Endothelial cell of umbilical vein (primary cell): ENCODE results near the gene HDAC4. TPM values are rescaled to one million over a fixed set of nuclear protein-coding genes. Genes with fewer than 3 reads are reported as not detected.

Source experiments
- BruUV-seq: library from RNA; stranded (reverse); fragments of 400-500 nt; replicated peaks from 2 replicates; lab custom pipeline; 2021; lab: Mats Ljungman, UMichigan
- CTCF ChIA-PET: fragments of 300-600, 350-600 bp; sonication (Branson Sonifier 250); formaldehyde crosslinking; loops from one replicate; lab custom pipeline; 2021; ENCODE audit warnings: antibody characterized with exemption, inconsistent platforms; lab: Charles Lee
- POLR2A ChIA-PET: fragments of 300-600, 350-600 bp; sonication (Branson Sonifier 250); formaldehyde crosslinking; loops from one replicate; lab custom pipeline; 2021; ENCODE audit warnings: antibody characterized with exemption, inconsistent platforms; lab: Charles Lee
- DNase-seq: peaks from one replicate; pipeline ENCODE4 v3.0.0-alpha.2; 2011; ENCODE audit warnings: low read depth, low spot score
- FAIRE-seq: peaks from 2 replicates; lab custom pipeline; 2011; peaks lifted over from hg19 to GRCh38; lab: Jason Lieb, UNC
- H2AFZ ChIP-seq: 2 replicates; pipeline ENCODE4 v1.6.0; 2012; ENCODE audit warnings: low read depth, low read length, control low read depth, inconsistent platforms
- H3K27ac ChIP-seq: 2 replicates; pipeline ENCODE4 v1.5.1; 2011; ENCODE audit warnings: low read depth, mild to moderate bottlenecking, control low read depth, low read length, moderate library complexity; ENCODE audit not compliant: insufficient read depth
- H3K27me3 ChIP-seq, 2 experiments: 2 replicates each; pipeline versions ENCODE4 v1.6.0 to v1.6.1; 2011; ENCODE audit warnings: low read length in 2 of 2, mixed read lengths in 1 of 2; ENCODE audit not compliant: control insufficient read depth in 2 of 2, insufficient read depth in 2 of 2
- H3K36me3 ChIP-seq, 2 experiments: 2 replicates in 1 of 2; 3 replicates in 1 of 2; pipeline ENCODE4 v1.5.1; 2011; ENCODE audit warnings: low read length in 2 of 2, mild to moderate bottlenecking in 1 of 2, moderate library complexity in 1 of 2; ENCODE audit not compliant: control insufficient read depth in 2 of 2, insufficient read depth in 2 of 2; ENCODE audit errors: extremely low read depth in 1 of 2
- H3K4me1 ChIP-seq: 3 replicates; pipeline ENCODE4 v1.5.1; 2011; ENCODE audit warnings: mild to moderate bottlenecking, low read length; ENCODE audit not compliant: control insufficient read depth, insufficient read depth; ENCODE audit errors: extremely low read depth
- H3K4me2 ChIP-seq: 2 replicates; pipeline ENCODE4 v1.6.1; 2011; ENCODE audit warnings: low read length, control low read depth, mixed read lengths; ENCODE audit not compliant: insufficient read depth
- H3K4me3 ChIP-seq, 3 experiments: fragments of 200-600 bp in 1 of 3; sonication (generic), shearing (Covaris generic) in 1 of 3; replicated peaks in 1 of 3; 2 replicates each; pipeline ENCODE4 v1.5.1; 2011 to 2016; ENCODE audit warnings: control low read depth in 3 of 3, low read length in 3 of 3, mild to moderate bottlenecking in 2 of 3, inconsistent platforms in 1 of 3, low read depth in 1 of 3, moderate library complexity in 1 of 3; ENCODE audit not compliant: insufficient read depth in 1 of 3
- H3K79me2 ChIP-seq: 2 replicates; pipeline ENCODE4 v1.6.0; 2012; ENCODE audit warnings: low read length, inconsistent platforms; ENCODE audit not compliant: control insufficient read depth, insufficient read depth
- H3K9ac ChIP-seq: replicated peaks from 2 replicates; pipeline ENCODE3; 2011; ENCODE audit warnings: low read length, control low read depth; ENCODE audit not compliant: insufficient read depth; ENCODE audit errors: extremely low read depth
- H3K9me1 ChIP-seq: replicated peaks from 3 replicates; pipeline ENCODE4 v1.6.0; 2011; ENCODE audit warnings: mild to moderate bottlenecking, low read length; ENCODE audit not compliant: control insufficient read depth, insufficient read depth; ENCODE audit errors: extremely low read depth
- H3K9me3 ChIP-seq: replicated peaks from 2 replicates; pipeline ENCODE4 v1.5.1; 2012; ENCODE audit warnings: low read length, inconsistent platforms; ENCODE audit not compliant: control insufficient read depth, insufficient read depth
- H4K20me1 ChIP-seq: replicated peaks from 2 replicates; pipeline ENCODE3; 2011; ENCODE audit warnings: mild to moderate bottlenecking, low read length; ENCODE audit not compliant: control insufficient read depth, insufficient read depth; ENCODE audit errors: extremely low read depth
- CTCF ChIP-seq, 2 donors: IDR thresholded peaks; 1 replicate in 1 of 2; 2 replicates in 1 of 2; pipeline ENCODE4 v1.5.1; 2011; ENCODE audit warnings: low read length in 2 of 2, mild to moderate bottlenecking in 2 of 2, moderate library complexity in 2 of 2, control low read depth in 1 of 2, inconsistent platforms in 1 of 2, low read depth in 1 of 2; ENCODE audit not compliant: insufficient read depth in 1 of 2; ENCODE audit errors: extremely low read depth in 1 of 2
- EZH2 ChIP-seq: IDR thresholded peaks from 2 replicates; pipeline ENCODE4 v1.6.1; 2012; ENCODE audit warnings: borderline replicate concordance, low read depth, mild to moderate bottlenecking, moderate library complexity, low read length, inconsistent platforms; ENCODE audit not compliant: severe bottlenecking
- FOS ChIP-seq: IDR thresholded peaks from 2 replicates; pipeline ENCODE4 v1.6.1; 2011; ENCODE audit warnings: mild to moderate bottlenecking, low read length, moderate library complexity, borderline replicate concordance; ENCODE audit not compliant: insufficient read depth
- GATA2 ChIP-seq: IDR thresholded peaks from 2 replicates; pipeline ENCODE4 v1.7.0; 2011; ENCODE audit warnings: low read depth, mild to moderate bottlenecking, moderate library complexity, mixed read lengths, low read length; ENCODE audit not compliant: insufficient read length, insufficient read depth
- JUN ChIP-seq: IDR thresholded peaks from 2 replicates; pipeline ENCODE4 v1.6.1; 2011; ENCODE audit warnings: borderline replicate concordance, low read depth; ENCODE audit not compliant: insufficient read length, insufficient read depth
- MAX ChIP-seq: IDR thresholded peaks from 2 replicates; pipeline ENCODE4 v1.6.1; 2011; ENCODE audit not compliant: insufficient read depth, insufficient read length
- MYC ChIP-seq: IDR thresholded peaks from one replicate; pipeline ENCODE4 v1.6.1; 2011; ENCODE audit warnings: mild to moderate bottlenecking, low read depth, low read length
- POLR2A ChIP-seq: IDR thresholded peaks from 2 replicates; pipeline ENCODE4 v1.6.1; 2012; ENCODE audit warnings: low read depth, mild to moderate bottlenecking, control low read depth, low read length
- POLR2AphosphoS5 ChIP-seq: IDR thresholded peaks from 2 replicates; pipeline ENCODE4 v1.6.1; 2012; ENCODE audit warnings: low read depth, mild to moderate bottlenecking, control low read depth, low read length, moderate library complexity; ENCODE audit not compliant: insufficient read depth
- dilution Hi-C: fragments of 300-500 bp; cut with MboI; formaldehyde crosslinking; loops from one replicate; pipeline ENCODE4 v1.15.0; 2019; ENCODE audit warnings: low sequenced_read_pairs; ENCODE audit not compliant: extremely low pct_ligation_motif_present
- intact Hi-C: fragments of 100-400 bp; cut with micrococcal nuclease; formaldehyde crosslinking; loops from one replicate; pipeline ENCODE4 v1.10.0; 2022
- polyA plus RNA-seq, 4 experiments: library from polyadenylated mRNA; depleted of rRNA in 3 of 4; stranded (reverse) in 3 of 4; unstranded in 1 of 4; fragments of >200 nt; gene quantifications; 2 replicates each; pipeline versions ENCODE4 v1.2.1 to v1.2.3, GENCODE V29; 2011 to 2012; ENCODE audit warnings: missing spikeins in 1 of 4
- total RNA-seq: library from RNA; stranded (reverse); gene quantifications from 2 replicates; pipeline ENCODE4 v1.2.3, GENCODE V29; 2021

HDAC4 gene
- total and polyA plus RNA-seq, 2 donors (not counting 3 experiments of a cell fraction or from before 2014, with no cell fraction given), result 13.4 to 33.0 TPM

GRCh38 chr2:239014458-239015217, 386.2 kb downstream of the HDAC4 start:
- intact Hi-C loops, result no loop called here
- CTCF ChIA-PET, result no interaction called here

More at GRCh38 chr2:239014458-239015217, 386.2 kb downstream of the HDAC4 start:
- Histone ChIP-seq H3K79me2 (no peaks in the 10 kb centered on the region), H3K4me2 (no peak overlapping the region), H2AFZ (no peak overlapping the region), H4K20me1 (no peaks in the 10 kb centered on the region), H3K4me3 (no peak overlapping the region), H3K27ac (no peak overlapping the region), H3K4me1 (no peaks in the 10 kb centered on the region), H3K9me3 (no peaks in the 10 kb centered on the region), H3K9ac (no peak overlapping the region), H3K36me3 (no peaks in the 10 kb centered on the region), H3K9me1 (no peaks in the 10 kb centered on the region), H3K27me3 (no peaks in the 10 kb centered on the region)
- FAIRE-seq (no peak), DNase-seq (no peak)
- dilution Hi-C loops, result no loop called here
- BruUV-seq, result no TSS peak
- POLR2A ChIA-PET, result interaction anchor here (0.7 kb wide), 1 partner anchor 878 kb away, joined by 3 read pairs; no protein-coding TSS in a partner anchor
- no peak for TF ChIP-seq MAX
- TF ChIP-seq MYC, result no peak
- no peak for TF ChIP-seq GATA2
- no peak for TF ChIP-seq FOS
- no peak for TF ChIP-seq EZH2
- no peak for TF ChIP-seq POLR2A
- no peak for TF ChIP-seq CTCF (IDR thresholded peaks at IDR 0.05; ENCODE audit: extremely low read depth in 1 of 2, insufficient read depth in 1 of 2, low read depth in 1 of 2, low read length in 2 of 2)
- no peak for TF ChIP-seq POLR2AphosphoS5
- no peak for TF ChIP-seq JUN
